Hepatocyte (in vitro differentiated cells): ENCODE results near the gene MICALL1. TPM values are rescaled to one million over a fixed set of nuclear protein-coding genes. Genes with fewer than 3 reads are reported as not detected.

Experiments used
- DNase-seq: peaks from one replicate; pipeline ENCODE4 v3.0.0-alpha.2; 2016; ENCODE audit warnings: low spot score
- H2AFZ ChIP-seq: fragments of 200-600 bp; sonication (generic); 2 replicates; pipeline ENCODE4 v1.6.0; 2016; ENCODE audit warnings: antibody characterized with exemption, mild to moderate bottlenecking
- H3K27ac ChIP-seq: fragments of 200-600 bp; sonication (generic); 2 replicates; pipeline ENCODE4 v1.5.1; 2016; ENCODE audit warnings: mild to moderate bottlenecking
- H3K27me3 ChIP-seq: fragments of 200-600 bp; sonication (generic); 2 replicates; pipeline ENCODE4 v1.6.1; 2016
- H3K36me3 ChIP-seq: fragments of 200-600 bp; sonication (generic); replicated peaks from 2 replicates; pipeline ENCODE4 v1.5.1; 2016; ENCODE audit warnings: low read depth; ENCODE audit not compliant: insufficient read depth
- H3K4me1 ChIP-seq: fragments of 200-600 bp; sonication (generic); 2 replicates; pipeline ENCODE4 v1.5.1; 2016; ENCODE audit warnings: mild to moderate bottlenecking, moderate library complexity; ENCODE audit not compliant: insufficient read depth
- H3K4me2 ChIP-seq: fragments of 200-600 bp; sonication (generic); 2 replicates; pipeline ENCODE4 v1.6.0; 2016
- H3K4me3 ChIP-seq: fragments of 200-600 bp; sonication (generic); 2 replicates; pipeline ENCODE4 v1.5.1; 2016; ENCODE audit warnings: mild to moderate bottlenecking
- H3K79me2 ChIP-seq: fragments of 200-600 bp; sonication (generic); 2 replicates; pipeline ENCODE4 v1.6.0; 2017; ENCODE audit warnings: mild to moderate bottlenecking
- H3K9me2 ChIP-seq: fragments of 200-600 bp; sonication (generic); replicated peaks from 2 replicates; pipeline ENCODE4 v1.6.0; 2017; ENCODE audit warnings: mild to moderate bottlenecking; ENCODE audit not compliant: insufficient read depth
- H3K9me3 ChIP-seq: fragments of 200-600 bp; sonication (generic); 2 replicates; pipeline ENCODE4 v1.5.1; 2016; ENCODE audit warnings: low read depth, mild to moderate bottlenecking
- H4K20me1 ChIP-seq: fragments of 200-600 bp; sonication (generic); 2 replicates; pipeline ENCODE4 v1.6.0; 2016; ENCODE audit warnings: mild to moderate bottlenecking; ENCODE audit not compliant: insufficient read depth, poor library complexity, severe bottlenecking
- CTCF ChIP-seq: fragments of 200-600 bp; sonication (generic); IDR thresholded peaks from 2 replicates; pipeline ENCODE4 v1.5.1; 2016; ENCODE audit warnings: antibody characterized with exemption, mild to moderate bottlenecking; ENCODE audit not compliant: poor library complexity
- EZH2 ChIP-seq: fragments of 200-600 bp; sonication (generic); IDR thresholded peaks from 2 replicates; pipeline ENCODE4 v1.6.1; 2016; ENCODE audit warnings: antibody characterized with exemption, mild to moderate bottlenecking, borderline replicate concordance
- EZH2phosphoT487 ChIP-seq: fragments of 200-600 bp; sonication (generic); IDR thresholded peaks from one replicate; pipeline ENCODE4 v1.6.1; 2018; ENCODE audit warnings: antibody characterized with exemption, mild to moderate bottlenecking, low read depth, moderate library complexity; ENCODE audit not compliant: unreplicated experiment, severe bottlenecking
- WGBS: methylation state at CpG from one replicate; pipeline ENCODE4 v1.1.6; 2016; ENCODE audit warnings: low lambda C conversion rate; ENCODE audit errors: missing lambda C conversion rate; 5-methylcytosine and 5-hydroxymethylcytosine counted together
- polyA plus RNA-seq: library from polyadenylated mRNA; unstranded; fragments of >200 nt; fragmentation: Nextera tagmentation; extraction: Ambion mirVana; gene quantifications from 2 replicates; pipeline ENCODE4 v1.2.1, GENCODE V29; 2016
- total RNA-seq: library from RNA; depleted of rRNA; stranded (reverse); fragments of >200 nt; gene quantifications from 2 replicates; pipeline ENCODE4 v1.2.3, GENCODE V29; 2014

Gene MICALL1
- total and polyA plus RNA-seq, 2 experiments from 2014 or later = 15.0 to 26.1 TPM

DNA sequence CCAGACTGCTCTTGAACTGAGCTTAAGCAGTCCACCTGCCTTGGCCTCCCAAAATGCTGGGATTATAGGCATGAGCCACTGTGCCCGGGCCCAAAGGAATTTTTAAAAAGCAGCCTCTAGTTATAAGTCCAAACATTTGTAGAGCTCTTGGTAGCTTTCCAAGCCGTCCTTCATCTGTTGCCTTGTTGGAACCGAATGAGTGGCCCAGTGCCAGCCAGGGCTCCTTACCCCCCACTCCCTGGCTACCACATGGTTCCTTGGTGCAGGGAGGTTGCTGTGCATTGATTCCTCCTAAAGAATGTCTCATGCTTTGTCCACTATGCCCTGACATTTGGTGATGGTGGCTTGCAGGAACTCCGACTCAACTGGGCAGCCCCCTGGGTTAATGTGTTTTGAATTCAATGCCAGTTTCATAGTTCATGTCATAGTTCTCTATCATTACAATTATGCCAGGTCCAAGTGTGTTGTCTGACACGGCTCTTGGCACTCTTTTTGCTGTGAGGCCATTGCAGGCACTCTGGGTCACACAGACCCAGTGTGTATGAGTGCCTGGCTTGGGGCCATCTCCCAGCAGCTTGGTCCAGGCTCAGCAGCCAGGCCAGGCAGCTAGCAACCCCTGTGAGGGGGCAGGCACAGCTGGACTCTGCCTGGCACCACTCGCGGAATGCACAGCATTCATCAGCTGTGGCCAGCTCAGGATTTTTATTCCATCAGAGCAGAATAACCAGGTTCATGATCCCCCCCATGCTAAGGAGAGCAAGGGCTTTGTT is 13.3 kb upstream of the MICALL1 start:
- DNase-seq = no peak
- no peaks in the 10 kb centered on the region for H3K36me3 ChIP-seq

GRCh38 chr22:37893583-37893983 is 12.5 kb upstream of the MICALL1 start:
- H3K79me2 ChIP-seq = no peaks in the 10 kb centered on the region
- H3K9me3 ChIP-seq = no peaks in the 10 kb centered on the region
- WGBS = 67% methylated on average over 5 of the region's 5 CpGs
- H3K4me2 ChIP-seq = no peak overlapping the region
- peaks cover 39% of the 10 kb centered on the region for H3K4me1 ChIP-seq
- H3K27ac ChIP-seq = peak overlapping the region; percentile 92
- H2AFZ ChIP-seq = no peak overlapping the region
- no peaks in the 10 kb centered on the region for H3K9me2 ChIP-seq
- no peaks in the 10 kb centered on the region for H3K36me3 ChIP-seq
- no peaks in the 10 kb centered on the region for H3K27me3 ChIP-seq
- H3K4me3 ChIP-seq = no peak overlapping the region
- DNase-seq = no peak
- TF ChIP-seq EZH2phosphoT487 (no peak), EZH2 (no peak), CTCF (no peak)
- H4K20me1 ChIP-seq = no peaks in the 10 kb centered on the region

More for the DNA sequence above, 13.3 kb upstream of the MICALL1 start:
- H4K20me1 ChIP-seq = no peaks in the 10 kb centered on the region
- no peaks in the 10 kb centered on the region for H3K9me3 ChIP-seq
- no peaks in the 10 kb centered on the region for H3K79me2 ChIP-seq
- peak overlapping the region; percentile 92 for H3K27ac ChIP-seq
- 86% methylated on average over 7 of the region's 7 CpGs for WGBS
- no peak overlapping the region for H2AFZ ChIP-seq
- H3K4me1 ChIP-seq = peaks cover 36% of the 10 kb centered on the region
- no peak overlapping the region for H3K4me2 ChIP-seq
- H3K4me3 ChIP-seq = no peak overlapping the region
- no peak for TF ChIP-seq EZH2phosphoT487
- no peak for TF ChIP-seq CTCF
- TF ChIP-seq EZH2 = no peak
- H3K27me3 ChIP-seq = no peaks in the 10 kb centered on the region
- no peaks in the 10 kb centered on the region for H3K9me2 ChIP-seq

DNA sequence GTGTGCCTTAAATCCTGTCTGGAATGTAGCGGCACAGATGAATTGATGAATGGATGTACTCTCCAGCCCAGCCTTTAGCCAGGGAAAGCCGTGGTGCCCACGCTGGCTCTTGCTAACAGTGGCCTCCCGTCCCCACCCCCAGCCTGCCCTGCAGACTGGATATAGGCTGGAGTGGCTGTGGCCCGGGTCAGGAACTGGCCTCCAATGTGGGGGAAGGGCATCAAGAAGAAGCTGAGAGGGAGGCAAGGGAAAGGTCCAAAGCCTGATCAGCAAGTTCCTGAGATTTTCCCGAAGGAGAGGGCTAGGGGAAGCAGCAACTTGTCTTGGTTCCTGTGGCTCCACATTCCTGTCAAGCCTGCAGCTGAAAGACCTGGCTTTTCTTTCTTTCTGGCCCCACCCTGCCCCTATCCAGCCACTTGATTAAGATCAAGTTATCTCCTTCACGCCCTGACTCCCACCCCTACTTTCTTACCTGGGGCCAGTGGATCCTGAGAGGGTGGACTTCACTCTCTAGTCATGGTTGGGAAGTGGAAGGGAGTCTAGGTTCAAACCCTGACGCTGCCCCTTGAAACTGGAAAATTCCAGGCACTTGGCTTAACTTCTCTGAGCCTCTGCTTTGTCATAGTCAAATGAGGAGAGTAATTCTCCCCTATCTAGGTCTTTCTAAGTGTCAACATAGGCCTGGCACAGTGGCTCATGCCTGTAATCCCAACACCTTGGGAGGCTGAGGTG is 11.0 kb upstream of the MICALL1 start:
- Histone ChIP-seq H3K4me3 (no peak overlapping the region), H3K9me2 (no peaks in the 10 kb centered on the region), H3K4me2 (peak overlapping the region; percentile 64), H3K27ac (peak overlapping the region; percentile 92), H3K4me1 (peaks cover 45% of the 10 kb centered on the region), H3K9me3 (no peaks in the 10 kb centered on the region), H2AFZ (no peak overlapping the region), H3K27me3 (no peaks in the 10 kb centered on the region), H4K20me1 (no peaks in the 10 kb centered on the region), H3K79me2 (no peaks in the 10 kb centered on the region), H3K36me3 (no peaks in the 10 kb centered on the region)
- WGBS = 30% methylated on average over 8 of the region's 8 CpGs
- peak; percentile 63 for DNase-seq
- no peak for TF ChIP-seq EZH2
- no peak for TF ChIP-seq EZH2phosphoT487
- no peak for TF ChIP-seq CTCF
